ENCODE results near the gene EML4. TPM values are rescaled to one million over a fixed set of nuclear protein-coding genes. Genes with fewer than 3 reads are reported as not detected.

EML4 gene
- total RNA-seq, 2 donors from 2014 or later, result 32.8 to 59.9 TPM

DNA sequence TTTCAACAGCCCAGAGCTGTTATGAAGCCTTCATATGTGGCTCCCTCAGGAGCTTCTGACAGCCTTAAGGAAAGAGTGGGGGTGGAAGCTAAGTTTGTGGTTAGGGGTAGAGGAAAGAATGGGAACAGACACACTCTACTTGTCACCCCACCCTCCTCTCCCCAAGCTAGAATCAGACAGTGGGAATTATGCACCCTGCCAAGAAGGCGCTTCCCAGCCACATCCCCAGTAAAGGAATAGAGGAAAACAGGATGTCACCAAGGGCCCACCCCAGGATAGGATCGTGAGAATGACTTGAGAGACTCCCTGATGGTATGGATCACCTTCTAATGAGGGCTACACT lies 32.4 kb upstream of the EML4 start:
- no peak for ATAC-seq (ENCODE audit: insufficient number of reproducible peaks, low FRiP score, low read depth)
- no peak for DNase-seq (ENCODE audit: low spot score)
- Histone ChIP-seq H3K4me3 (no peak overlapping the region), H3K36me3 (no peaks in the 10 kb centered on the region), H3K27me3 (replicated peaks; ENCODE audit: insufficient read depth) (no peaks in the 10 kb centered on the region), H3K4me1 (ENCODE audit: control insufficient read depth in 1 of 2, low read depth in 2 of 2) (peaks cover 27 to 44% of the 10 kb centered on the region in 2 donors), H3K27ac (no peak overlapping the region), H3K9me3 (no peaks in the 10 kb centered on the region)
- TF ChIP-seq, protein P1, sequence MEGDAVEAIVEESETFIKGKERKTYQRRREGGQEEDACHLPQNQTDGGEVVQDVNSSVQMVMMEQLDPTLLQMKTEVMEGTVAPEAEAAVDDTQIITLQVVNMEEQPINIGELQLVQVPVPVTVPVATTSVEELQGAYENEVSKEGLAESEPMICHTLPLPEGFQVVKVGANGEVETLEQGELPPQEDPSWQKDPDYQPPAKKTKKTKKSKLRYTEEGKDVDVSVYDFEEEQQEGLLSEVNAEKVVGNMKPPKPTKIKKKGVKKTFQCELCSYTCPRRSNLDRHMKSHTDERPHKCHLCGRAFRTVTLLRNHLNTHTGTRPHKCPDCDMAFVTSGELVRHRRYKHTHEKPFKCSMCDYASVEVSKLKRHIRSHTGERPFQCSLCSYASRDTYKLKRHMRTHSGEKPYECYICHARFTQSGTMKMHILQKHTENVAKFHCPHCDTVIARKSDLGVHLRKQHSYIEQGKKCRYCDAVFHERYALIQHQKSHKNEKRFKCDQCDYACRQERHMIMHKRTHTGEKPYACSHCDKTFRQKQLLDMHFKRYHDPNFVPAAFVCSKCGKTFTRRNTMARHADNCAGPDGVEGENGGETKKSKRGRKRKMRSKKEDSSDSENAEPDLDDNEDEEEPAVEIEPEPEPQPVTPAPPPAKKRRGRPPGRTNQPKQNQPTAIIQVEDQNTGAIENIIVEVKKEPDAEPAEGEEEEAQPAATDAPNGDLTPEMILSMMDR (IDR thresholded peaks at IDR 0.05), result no peak

GRCh38 chr2:42137125-42137841 lies 31.9 kb upstream of the EML4 start:
- Histone ChIP-seq H3K9me3 (no peaks in the 10 kb centered on the region), H3K4me3 (no peak overlapping the region), H3K4me1 (ENCODE audit: control insufficient read depth in 1 of 2, low read depth in 2 of 2) (peaks cover 22 to 44% of the 10 kb centered on the region in 2 donors), H3K27ac (no peak overlapping the region), H3K36me3 (no peaks in the 10 kb centered on the region), H3K27me3 (replicated peaks; ENCODE audit: insufficient read depth) (no peaks in the 10 kb centered on the region)
- no peak for ATAC-seq (ENCODE audit: insufficient number of reproducible peaks, low FRiP score, low read depth)
- TF ChIP-seq, protein P1 (IDR thresholded peaks at IDR 0.05), result no peak
- DNase-seq (ENCODE audit: low spot score), result no peak

DNA sequence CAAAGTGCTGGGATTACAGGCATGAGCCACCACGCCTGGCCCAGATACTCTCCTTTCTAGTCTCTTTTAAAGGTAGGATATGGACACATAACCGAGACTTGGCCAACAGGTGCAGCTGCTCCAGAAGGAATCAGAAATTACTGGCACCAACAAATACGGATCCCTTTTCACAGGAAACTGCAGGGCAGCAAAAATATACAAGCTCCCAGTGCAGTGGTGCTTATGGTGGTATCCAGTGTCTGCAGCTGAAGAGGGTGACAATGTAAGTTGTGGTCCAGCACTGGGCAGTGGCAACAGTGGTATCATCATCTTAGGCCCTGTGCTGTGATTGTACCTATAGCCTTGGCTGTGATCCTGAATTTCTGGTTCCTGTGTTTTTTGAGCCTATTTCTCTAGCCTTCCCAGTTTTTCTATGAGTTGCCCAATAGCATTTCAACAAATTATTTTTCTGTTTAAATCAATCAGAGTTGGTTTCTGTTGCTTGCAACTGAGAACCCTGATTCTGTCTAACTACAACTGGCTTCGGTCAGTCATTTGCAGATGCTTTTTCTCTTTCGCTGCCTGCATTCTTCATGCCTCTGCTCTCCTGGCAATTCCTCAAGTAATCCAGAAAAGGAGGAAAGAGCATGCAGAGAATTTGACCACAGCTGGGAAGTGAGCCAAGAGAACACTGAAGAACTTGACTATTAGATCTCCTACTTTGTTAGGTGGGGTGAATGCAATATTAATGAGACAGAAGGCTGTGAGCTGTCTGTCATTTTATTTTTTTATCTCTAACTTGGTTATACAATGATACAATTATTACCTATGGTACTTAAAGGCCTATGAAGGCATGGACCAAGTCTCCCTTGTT lies 30.8 kb upstream of the EML4 start:
- ATAC-seq (ENCODE audit: insufficient number of reproducible peaks, low FRiP score, low read depth) (no peak), DNase-seq (ENCODE audit: low spot score) (no peak)
- H3K27ac ChIP-seq, result no peak overlapping the region
- no peaks in the 10 kb centered on the region for H3K27me3 ChIP-seq (replicated peaks; ENCODE audit: insufficient read depth)
- H3K36me3 ChIP-seq, result no peaks in the 10 kb centered on the region
- no peaks in the 10 kb centered on the region for H3K9me3 ChIP-seq
- no peak overlapping the region for H3K4me3 ChIP-seq
- TF ChIP-seq, protein P1 (IDR thresholded peaks at IDR 0.05), result no peak
- peaks cover 25 to 50% of the 10 kb centered on the region in 2 donors for H3K4me1 ChIP-seq (ENCODE audit: control insufficient read depth in 1 of 2, low read depth in 2 of 2)

DNA sequence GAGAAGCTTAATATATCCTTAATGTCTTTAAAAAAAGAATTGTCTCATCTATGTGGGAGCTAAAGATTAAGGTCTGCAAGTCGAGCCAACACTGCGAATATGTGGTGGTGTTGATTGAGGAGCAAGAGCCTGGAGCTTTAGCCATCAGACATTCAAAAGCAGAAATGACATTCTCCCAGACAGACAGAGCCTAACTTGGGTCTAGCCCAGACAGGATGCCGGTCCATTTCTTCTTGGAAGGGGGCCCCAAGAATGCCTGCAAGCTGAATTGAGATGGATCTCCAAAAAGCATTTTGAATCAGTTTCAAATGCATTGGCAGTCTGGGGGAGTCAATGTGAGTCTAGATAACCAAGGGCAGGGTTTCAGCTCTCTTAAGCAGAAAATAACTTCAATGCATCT lies 30.1 kb upstream of the EML4 start:
- Histone ChIP-seq H3K4me1 (ENCODE audit: control insufficient read depth in 1 of 2, low read depth in 2 of 2) (peaks cover 22 to 45% of the 10 kb centered on the region in 2 donors), H3K27ac (no peak overlapping the region), H3K27me3 (replicated peaks; ENCODE audit: insufficient read depth) (no peaks in the 10 kb centered on the region), H3K9me3 (no peaks in the 10 kb centered on the region), H3K4me3 (no peak overlapping the region), H3K36me3 (no peaks in the 10 kb centered on the region)
- TF ChIP-seq, protein P1 (IDR thresholded peaks at IDR 0.05), result no peak
- ATAC-seq (ENCODE audit: insufficient number of reproducible peaks, low FRiP score, low read depth) (no peak), DNase-seq (ENCODE audit: low spot score) (no peak)

DNA sequence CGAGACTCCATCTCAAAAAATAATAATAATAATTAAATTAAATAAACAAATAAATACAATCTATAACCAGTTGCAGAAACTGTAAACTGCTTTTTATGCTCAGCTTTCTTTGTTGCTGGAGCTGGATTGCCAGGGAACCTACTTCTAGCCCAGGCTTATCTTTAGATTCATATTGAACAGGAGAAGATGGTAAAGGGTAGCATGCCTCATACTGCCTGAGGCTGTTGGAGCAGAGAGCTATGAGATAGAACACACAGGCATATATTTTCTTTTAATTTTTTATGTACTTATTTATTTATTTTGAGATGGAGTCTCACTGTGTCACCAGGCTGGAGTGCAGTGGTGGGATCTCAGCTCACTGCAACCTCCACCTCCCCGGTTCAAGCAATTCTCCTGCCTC lies 28.7 kb upstream of the EML4 start:
- Histone ChIP-seq H3K4me1 (ENCODE audit: control insufficient read depth in 1 of 2, low read depth in 2 of 2) (peaks cover 22 to 45% of the 10 kb centered on the region in 2 donors), H3K9me3 (no peaks in the 10 kb centered on the region), H3K4me3 (no peak overlapping the region), H3K27ac (no peak overlapping the region), H3K36me3 (no peaks in the 10 kb centered on the region), H3K27me3 (replicated peaks; ENCODE audit: insufficient read depth) (no peaks in the 10 kb centered on the region)
- TF ChIP-seq, protein P1 (IDR thresholded peaks at IDR 0.05), result no peak
- ATAC-seq (ENCODE audit: insufficient number of reproducible peaks, low FRiP score, low read depth), result no peak
- DNase-seq (ENCODE audit: low spot score), result no peak
